SU-DHL-6 (cell line): ENCODE measurements around the gene LYPD3.

Source experiments
- H2AFZ ChIP-seq: fragments of 200-600 bp; sonication (generic); 2 replicates; pipeline ENCODE4 v1.6.1; 2014; ENCODE audit warnings: low read depth, mild to moderate bottlenecking, moderate library complexity, mixed read lengths, antibody characterized with exemption, low read length; ENCODE audit not compliant: severe bottlenecking
- H3F3A ChIP-seq: fragments of 200-600 bp; shearing (Covaris generic); 2 replicates; pipeline ENCODE4 v1.6.0; 2016; ENCODE audit warnings: antibody characterized with exemption, mild to moderate bottlenecking; ENCODE audit not compliant: insufficient read depth
- H3K27ac ChIP-seq: fragments of 200-600 bp; sonication (generic); 2 replicates; pipeline ENCODE4 v1.5.1; 2016; ENCODE audit warnings: low read depth, mild to moderate bottlenecking, low read length, moderate library complexity, mixed read lengths
- H3K27me3 ChIP-seq: fragments of 200-600 bp; sonication (generic), shearing (Covaris generic); 2 replicates; pipeline ENCODE4 v1.6.0; 2014; ENCODE audit warnings: mild to moderate bottlenecking, low read length
- H3K36me3 ChIP-seq: fragments of 200-600 bp; sonication (generic); 2 replicates; pipeline ENCODE4 v1.6.1; 2014; ENCODE audit warnings: mild to moderate bottlenecking, low read length, mixed read lengths
- H3K4me2 ChIP-seq: fragments of 300-600, 200-600 bp; shearing (Covaris generic), sonication (generic); 2 replicates; pipeline ENCODE4 v1.6.0; 2014; ENCODE audit warnings: low read length, low read depth, mild to moderate bottlenecking; ENCODE audit not compliant: poor library complexity, severe bottlenecking
- H3K4me3 ChIP-seq: fragments of 200-600 bp; sonication (generic); 2 replicates; pipeline ENCODE4 v1.5.1; 2014; ENCODE audit warnings: antibody characterized with exemption, low read length, mild to moderate bottlenecking, mixed read lengths; ENCODE audit not compliant: insufficient read depth, poor library complexity, severe bottlenecking
- H3K79me2 ChIP-seq: fragments of 200-600 bp; sonication (generic); 2 replicates; pipeline ENCODE4 v1.6.1; 2014; ENCODE audit warnings: mild to moderate bottlenecking, low read length, moderate library complexity; ENCODE audit not compliant: insufficient read depth
- H3K9ac ChIP-seq: fragments of 200-600 bp; sonication (generic); 2 replicates; pipeline ENCODE4 v1.7.0; 2014; ENCODE audit warnings: mild to moderate bottlenecking, low read length
- H3K9me2 ChIP-seq: fragments of 200-600 bp; sonication (generic); replicated peaks from 2 replicates; pipeline ENCODE4 v1.6.1; 2014; ENCODE audit warnings: low read length; ENCODE audit not compliant: insufficient read depth
- H3K9me3 ChIP-seq: fragments of 200-600 bp; sonication (generic); 2 replicates; pipeline ENCODE4 v1.6.1; 2014; ENCODE audit warnings: low read length, mixed read lengths; ENCODE audit not compliant: insufficient read depth
- H4K20me1 ChIP-seq: fragments of 200-600 bp; sonication (generic); 2 replicates; pipeline ENCODE4 v1.6.1; 2014; ENCODE audit warnings: low read depth, mild to moderate bottlenecking, antibody characterized with exemption, low read length, moderate library complexity, mixed read lengths
- EZH2phosphoT487 ChIP-seq: fragments of 200-600 bp; sonication (generic), shearing (Covaris generic); conservative IDR thresholded peaks from 2 replicates; pipeline ENCODE4 v1.6.1; 2018; ENCODE audit warnings: mild to moderate bottlenecking, antibody characterized with exemption, low read length, moderate library complexity, mixed read lengths
- TF ChIP-seq, protein P1 (sequence below): fragments of 200-600 bp; sonication (generic); IDR thresholded peaks from one replicate; pipeline ENCODE4 v1.5.1; 2017; ENCODE audit warnings: antibody characterized with exemption, mild to moderate bottlenecking, low read length, moderate library complexity; ENCODE audit not compliant: insufficient read depth, poor library complexity, severe bottlenecking

The LYPD3 gene

DNA sequence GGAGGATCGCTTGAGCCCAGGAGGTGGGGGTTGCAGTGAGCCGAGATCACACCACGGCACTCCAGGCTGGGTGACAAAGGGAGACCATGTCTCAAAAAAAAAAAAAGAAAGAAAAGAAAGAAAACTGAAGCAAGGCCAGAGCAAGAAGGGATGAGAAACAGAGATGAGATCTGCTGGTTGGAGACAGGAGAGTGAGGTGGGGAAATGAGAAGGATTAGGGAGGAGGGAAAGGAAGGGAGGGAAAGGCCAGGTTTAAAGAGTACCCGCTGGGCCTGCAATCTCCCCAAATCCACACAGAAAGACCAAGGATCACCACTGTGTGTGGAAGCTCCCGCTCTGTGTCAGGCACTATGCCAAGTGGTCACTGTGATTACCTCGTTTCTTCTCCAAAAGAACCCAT, 16.3 kb upstream of the LYPD3 start:
- H3K9me3 ChIP-seq = no peaks in the 10 kb centered on the region
- no peaks in the 10 kb centered on the region for H3K79me2 ChIP-seq
- no peaks in the 10 kb centered on the region for H3F3A ChIP-seq

DNA sequence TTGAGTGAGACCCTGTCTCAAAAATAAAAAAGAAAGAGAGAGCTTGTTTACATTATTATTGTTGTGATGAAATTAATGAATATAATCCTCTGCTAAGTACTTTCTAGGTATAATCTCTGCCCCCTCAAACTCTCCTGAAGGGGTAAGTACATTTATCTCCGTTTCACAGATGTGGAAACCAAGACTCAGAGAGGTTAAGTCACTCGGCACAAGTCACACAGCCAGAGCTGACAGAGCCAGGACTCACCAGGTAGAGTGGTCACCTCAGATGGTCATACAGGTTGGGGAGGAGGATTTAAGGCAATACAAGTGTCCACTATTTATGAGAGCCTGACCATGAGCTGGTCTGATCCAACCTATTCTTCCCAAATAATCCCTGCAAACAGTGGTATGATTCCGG, 15.2 kb upstream of the LYPD3 start:
- H3K36me3 ChIP-seq = no peaks in the 10 kb centered on the region
- H2AFZ ChIP-seq = no peak overlapping the region
- no peak overlapping the region for H3K4me2 ChIP-seq
- no peak overlapping the region for H3K4me3 ChIP-seq
- H3F3A ChIP-seq = no peaks in the 10 kb centered on the region
- H3K79me2 ChIP-seq = no peaks in the 10 kb centered on the region
- no peak overlapping the region for H3K9ac ChIP-seq
- no peak overlapping the region for H3K27ac ChIP-seq
- H3K27me3 ChIP-seq = no peaks in the 10 kb centered on the region
- TF ChIP-seq, protein P1, sequence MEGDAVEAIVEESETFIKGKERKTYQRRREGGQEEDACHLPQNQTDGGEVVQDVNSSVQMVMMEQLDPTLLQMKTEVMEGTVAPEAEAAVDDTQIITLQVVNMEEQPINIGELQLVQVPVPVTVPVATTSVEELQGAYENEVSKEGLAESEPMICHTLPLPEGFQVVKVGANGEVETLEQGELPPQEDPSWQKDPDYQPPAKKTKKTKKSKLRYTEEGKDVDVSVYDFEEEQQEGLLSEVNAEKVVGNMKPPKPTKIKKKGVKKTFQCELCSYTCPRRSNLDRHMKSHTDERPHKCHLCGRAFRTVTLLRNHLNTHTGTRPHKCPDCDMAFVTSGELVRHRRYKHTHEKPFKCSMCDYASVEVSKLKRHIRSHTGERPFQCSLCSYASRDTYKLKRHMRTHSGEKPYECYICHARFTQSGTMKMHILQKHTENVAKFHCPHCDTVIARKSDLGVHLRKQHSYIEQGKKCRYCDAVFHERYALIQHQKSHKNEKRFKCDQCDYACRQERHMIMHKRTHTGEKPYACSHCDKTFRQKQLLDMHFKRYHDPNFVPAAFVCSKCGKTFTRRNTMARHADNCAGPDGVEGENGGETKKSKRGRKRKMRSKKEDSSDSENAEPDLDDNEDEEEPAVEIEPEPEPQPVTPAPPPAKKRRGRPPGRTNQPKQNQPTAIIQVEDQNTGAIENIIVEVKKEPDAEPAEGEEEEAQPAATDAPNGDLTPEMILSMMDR = no peak
- TF ChIP-seq EZH2phosphoT487 = no peak
- H3K9me3 ChIP-seq = no peaks in the 10 kb centered on the region
- H4K20me1 ChIP-seq = no peaks in the 10 kb centered on the region
- no peaks in the 10 kb centered on the region for H3K9me2 ChIP-seq

More for the DNA sequence above, 16.3 kb upstream of the LYPD3 start:
- H3K9ac ChIP-seq = no peak overlapping the region
- no peaks in the 10 kb centered on the region for H4K20me1 ChIP-seq
- H2AFZ ChIP-seq = no peak overlapping the region
- no peak overlapping the region for H3K27ac ChIP-seq
- no peak overlapping the region for H3K4me3 ChIP-seq
- H3K4me2 ChIP-seq = no peak overlapping the region
- TF ChIP-seq, protein P1 = no peak
- no peak for TF ChIP-seq EZH2phosphoT487
- no peaks in the 10 kb centered on the region for H3K36me3 ChIP-seq
- H3K9me2 ChIP-seq = no peaks in the 10 kb centered on the region
- H3K27me3 ChIP-seq = no peaks in the 10 kb centered on the region

DNA sequence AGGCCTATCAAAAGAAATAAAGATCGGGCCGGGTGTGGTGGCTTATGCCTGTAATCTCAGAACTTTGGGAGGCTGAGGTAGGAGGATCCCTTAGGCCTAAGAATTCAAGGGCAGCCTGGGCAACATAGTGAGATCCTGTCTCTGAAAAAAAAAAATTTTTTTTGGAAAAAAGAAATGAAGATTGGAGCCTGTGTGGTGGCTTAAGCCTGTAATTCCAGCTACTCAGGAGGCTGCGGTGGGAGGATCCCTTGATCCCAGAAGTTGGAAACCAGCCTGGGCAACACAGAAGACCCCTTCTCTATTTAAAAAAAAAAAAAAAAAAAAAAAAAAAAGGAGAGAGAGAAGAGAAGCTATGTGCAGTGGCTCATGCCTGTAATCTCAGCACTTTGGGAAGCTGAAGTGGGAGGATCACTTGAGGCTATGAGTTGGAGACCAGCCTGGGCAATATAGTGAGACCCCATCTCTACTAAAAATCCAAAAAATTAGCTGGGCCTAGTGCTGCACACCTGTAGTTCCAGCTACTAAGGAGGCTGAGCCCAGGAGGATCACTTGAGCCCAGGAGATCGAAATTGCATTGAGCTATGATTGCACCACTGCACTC, 14.7 kb upstream of the LYPD3 start:
- H2AFZ ChIP-seq = no peak overlapping the region
- no peaks in the 10 kb centered on the region for H3K9me3 ChIP-seq
- H3K4me3 ChIP-seq = no peak overlapping the region
- H3K9me2 ChIP-seq = no peaks in the 10 kb centered on the region
- H3K27me3 ChIP-seq = no peaks in the 10 kb centered on the region
- H3K4me2 ChIP-seq = no peak overlapping the region
- H3K27ac ChIP-seq = no peak overlapping the region
- H3K9ac ChIP-seq = no peak overlapping the region
- H3K79me2 ChIP-seq = no peaks in the 10 kb centered on the region
- H4K20me1 ChIP-seq = no peaks in the 10 kb centered on the region
- H3K36me3 ChIP-seq = no peaks in the 10 kb centered on the region
- no peaks in the 10 kb centered on the region for H3F3A ChIP-seq
- no peak for TF ChIP-seq EZH2phosphoT487
- TF ChIP-seq, protein P1 = no peak
